ENCODE data around the gene ENOX1. TPM values are rescaled to one million over a fixed set of nuclear protein-coding genes. Genes with fewer than 3 reads are reported as not detected.

ENOX1 gene
- total and polyA plus RNA-seq, 9 of the 15 experiments (the other 6 are each of a cell fraction or from before 2014, with no cell fraction given) = not detected

- 2% methylated on average over 4 of the region's 4 CpGs for WGBS (ENCODE audit: insufficient coverage, low coverage, missing lambda C conversion rate)
- in situ Hi-C loops (cut with MboI) = no loop called here
- Histone ChIP-seq H3K9me1 (ENCODE audit: control insufficient read depth, insufficient read depth, low read length) (no peaks in the 10 kb centered on the region), H3K27me3 (ENCODE audit: control insufficient read depth in 2 of 2, insufficient read depth in 2 of 2, low read length in 2 of 2) (no peaks in the 10 kb centered on the region; a peak in 1 of 5 replicates), H3K4me2 (ENCODE audit: insufficient read depth, low read length) (no peak overlapping the region), H3K79me2 (ENCODE audit: control insufficient read depth, insufficient read depth, low read length) (no peaks in the 10 kb centered on the region), H2AFZ (ENCODE audit: low read depth, low read length) (no peak overlapping the region), H3K9me3 (replicated peaks; ENCODE audit: control insufficient read depth, insufficient read depth, low read depth, low read length) (no peaks in the 10 kb centered on the region), H4K20me1 (replicated peaks; ENCODE audit: control insufficient read depth, insufficient read depth, low read length) (no peaks in the 10 kb centered on the region), H3K4me1 (replicated peaks in 1 of 2; ENCODE audit: control insufficient read depth in 2 of 2, insufficient read depth in 2 of 2, low read length in 2 of 2) (no peaks in the 10 kb centered on the region), H3K4me3 (no peak overlapping the region), H3K9ac (ENCODE audit: insufficient read depth in 1 of 2, low read depth in 2 of 2, low read length in 2 of 2) (no peak overlapping the region), H3K36me3 (ENCODE audit: control insufficient read depth, insufficient read depth, low read length) (no peaks in the 10 kb centered on the region), H3K27ac (ENCODE audit: extremely low read depth, low read depth, low read length) (no peak overlapping the region)
- no peak for TF ChIP-seq ZNF253 (CRISPR knock-in tag; conservative IDR thresholded peaks at IDR 0.05)
- TF ChIP-seq HBP1 (CRISPR knock-in tag; IDR thresholded peaks at IDR 0.05) = no peak
- no peak for TF ChIP-seq TBL1XR1 (IDR thresholded peaks at IDR 0.05; ENCODE audit: low read length in 2 of 2)
- no peak for TF ChIP-seq RCOR1 (IDR thresholded peaks at IDR 0.05; ENCODE audit: borderline replicate concordance in 1 of 2, low read depth in 2 of 2, low read length in 2 of 2)
- TF ChIP-seq ZNF57 (CRISPR knock-in tag; IDR thresholded peaks at IDR 0.05) = no peak
- no peak for TF ChIP-seq ZNF217 (CRISPR knock-in tag; IDR thresholded peaks at IDR 0.05)
- TF ChIP-seq FOS (IDR thresholded peaks at IDR 0.05; ENCODE audit: extremely low read depth, insufficient read length) = no peak
- TF ChIP-seq CCAR2 (IDR thresholded peaks at IDR 0.05; ENCODE audit: low read depth, low read length) = no peak
- TF ChIP-seq ETV1 (tag; conservative IDR thresholded peaks at IDR 0.05; ENCODE audit: low read depth) = no peak
- no peak for TF ChIP-seq E4F1 (CRISPR knock-in tag; IDR thresholded peaks at IDR 0.05; ENCODE audit: borderline replicate concordance)
- no peak for TF ChIP-seq NEUROD1 (IDR thresholded peaks at IDR 0.05; ENCODE audit: borderline replicate concordance, low read depth, low read length, partially characterized antibody)
- no peak for TF ChIP-seq RBM14 (IDR thresholded peaks at IDR 0.05; ENCODE audit: borderline replicate concordance, insufficient read depth, low read depth, low read length)
- TF ChIP-seq MAX (CRISPR knock-in tag; IDR thresholded peaks at IDR 0.05) = no peak
- TF ChIP-seq PRMT5 (CRISPR knock-in tag; IDR thresholded peaks at IDR 0.05) = no peak
- TF ChIP-seq ZBTB9 (CRISPR knock-in tag; IDR thresholded peaks at IDR 0.05) = no peak
- TF ChIP-seq RBFOX2 (IDR thresholded peaks at IDR 0.05; ENCODE audit: low read depth, low read length) = no peak
- DNase-seq (ENCODE audit: extremely low read depth in 1 of 4, low spot score in 3 of 4) (no peak), FAIRE-seq (no peak), ATAC-seq (no peak)
- POLR2A ChIA-PET = interaction anchor here (1.1 kb wide), 1 partner anchor 14 kb away, joined by 3 read pairs; no protein-coding TSS in a partner anchor
- CTCF ChIA-PET (ENCODE audit: low intra/inter-chr PET ratio) = no interaction called here
- no TSS peak for BruUV-seq (replicated peaks)
- intact Hi-C loops (cut with micrococcal nuclease) = no loop called here
Measured at GRCh38 chr13:43316946-43317353, 469.8 kb downstream of the ENOX1 start.
